SH-SY5Y (cell line): Measurements from ENCODE around the gene DLG2.

Experiments
- GATA2 ChIP-seq: IDR thresholded peaks from 2 replicates; pipeline ENCODE4 v1.6.1; 2011; ENCODE audit warnings: mild to moderate bottlenecking, low read depth, low read length
- GATA3 ChIP-seq: IDR thresholded peaks from 2 replicates; pipeline ENCODE4 v1.6.1; 2011; ENCODE audit warnings: low read depth, mild to moderate bottlenecking, low read length, moderate library complexity

- TF ChIP-seq GATA2, result no peak
- TF ChIP-seq GATA3, result no peak
Measured at GRCh38 chr11:83480251-83480650, 2146.9 kb downstream of the DLG2 start.
